Activated T-helper 17 cell treated with anti-CD3 and anti-CD28 coated beads, Interleukin-2, amount 50 U/mL, for 72 hours (primary cell): ENCODE measurements around the gene TECTA. TPM values are rescaled to one million over a fixed set of nuclear protein-coding genes. Genes with fewer than 3 reads are reported as not detected.

Source experiments
- ATAC-seq: fragments of 150-1000 bp; cut with Tn5 transposase; replicated peaks from 2 replicates; pipeline ENCODE4 v1.10.0; 2021; ENCODE audit warnings: mild to moderate bottlenecking, moderate library complexity
- H3K27ac Mint-ChIP-seq: one replicate; pipeline ENCODE4 v1.8.0; 2022; ENCODE audit warnings: mixed read lengths
- H3K27me3 Mint-ChIP-seq: one replicate; pipeline ENCODE4 v1.8.0; 2022; ENCODE audit warnings: mixed read lengths
- H3K36me3 Mint-ChIP-seq: one replicate; pipeline ENCODE4 v1.8.0; 2022; ENCODE audit warnings: low read depth, mild to moderate bottlenecking, mixed read lengths
- H3K4me1 Mint-ChIP-seq: one replicate; pipeline ENCODE4 v1.8.0; 2022; ENCODE audit warnings: mixed read lengths
- H3K4me3 Mint-ChIP-seq: one replicate; pipeline ENCODE4 v1.8.0; 2022; ENCODE audit warnings: mild to moderate bottlenecking, mixed read lengths
- H3K9me3 Mint-ChIP-seq: one replicate; pipeline ENCODE4 v1.8.0; 2022; ENCODE audit warnings: mixed read lengths
- total RNA-seq, 2 donors: library from RNA; stranded (reverse); gene quantifications; one replicate each; pipeline ENCODE4 v1.2.3, GENCODE V29; 2022

TECTA gene
- total RNA-seq, 2 donors from 2014 or later = 0.24 to 0.32 TPM

- no peaks in the 10 kb centered on the region for H3K4me1 Mint-ChIP-seq
- peaks cover 2% of the 10 kb centered on the region for H3K27me3 Mint-ChIP-seq
- H3K27ac Mint-ChIP-seq = no peak overlapping the region
- no peaks in the 10 kb centered on the region for H3K9me3 Mint-ChIP-seq
- H3K36me3 Mint-ChIP-seq = no peaks in the 10 kb centered on the region
- ATAC-seq = no peak
- H3K4me3 Mint-ChIP-seq = no peak overlapping the region
Measured at GRCh38 chr11:121132211-121132976, 31.4 kb downstream of the TECTA start.

- H3K27me3 Mint-ChIP-seq = peaks cover under 1% of the 10 kb centered on the region
- H3K36me3 Mint-ChIP-seq = no peaks in the 10 kb centered on the region
- ATAC-seq = no peak
- no peaks in the 10 kb centered on the region for H3K9me3 Mint-ChIP-seq
- no peaks in the 10 kb centered on the region for H3K4me1 Mint-ChIP-seq
- H3K27ac Mint-ChIP-seq = no peak overlapping the region
- H3K4me3 Mint-ChIP-seq = no peak overlapping the region
Measured at GRCh38 chr11:121134741-121135312, 33.8 kb downstream of the TECTA start.

GRCh38 chr11:121137005-121137404, 36.0 kb downstream of the TECTA start:
- H3K27me3 Mint-ChIP-seq = peaks cover 3% of the 10 kb centered on the region
- no peak for ATAC-seq
- no peaks in the 10 kb centered on the region for H3K9me3 Mint-ChIP-seq
- no peaks in the 10 kb centered on the region for H3K4me1 Mint-ChIP-seq
- H3K4me3 Mint-ChIP-seq = no peak overlapping the region
- H3K27ac Mint-ChIP-seq = no peak overlapping the region
- no peaks in the 10 kb centered on the region for H3K36me3 Mint-ChIP-seq

GRCh38 chr11:121138259-121138658, 37.2 kb downstream of the TECTA start:
- ATAC-seq = no peak
- H3K36me3 Mint-ChIP-seq = no peaks in the 10 kb centered on the region
- H3K27me3 Mint-ChIP-seq = peaks cover 3% of the 10 kb centered on the region
- no peaks in the 10 kb centered on the region for H3K4me1 Mint-ChIP-seq
- no peak overlapping the region for H3K4me3 Mint-ChIP-seq
- no peaks in the 10 kb centered on the region for H3K9me3 Mint-ChIP-seq
- H3K27ac Mint-ChIP-seq = no peak overlapping the region

- Mint-ChIP-seq H3K27me3 (peaks cover 3% of the 10 kb centered on the region), H3K36me3 (no peaks in the 10 kb centered on the region), H3K27ac (no peak overlapping the region), H3K4me1 (no peaks in the 10 kb centered on the region), H3K4me3 (no peak overlapping the region), H3K9me3 (no peaks in the 10 kb centered on the region)
- ATAC-seq = no peak
Measured at GRCh38 chr11:121140369-121140768, 39.3 kb downstream of the TECTA start.

GRCh38 chr11:121141066-121141465, 40.0 kb downstream of the TECTA start:
- no peaks in the 10 kb centered on the region for H3K9me3 Mint-ChIP-seq
- H3K36me3 Mint-ChIP-seq = no peaks in the 10 kb centered on the region
- no peak overlapping the region for H3K27ac Mint-ChIP-seq
- ATAC-seq = no peak
- no peak overlapping the region for H3K4me3 Mint-ChIP-seq
- H3K27me3 Mint-ChIP-seq = peaks cover 3% of the 10 kb centered on the region
- no peaks in the 10 kb centered on the region for H3K4me1 Mint-ChIP-seq

- H3K4me1 Mint-ChIP-seq = no peaks in the 10 kb centered on the region
- no peaks in the 10 kb centered on the region for H3K9me3 Mint-ChIP-seq
- H3K27ac Mint-ChIP-seq = no peak overlapping the region
- H3K36me3 Mint-ChIP-seq = no peaks in the 10 kb centered on the region
- H3K4me3 Mint-ChIP-seq = no peak overlapping the region
- peaks cover 6% of the 10 kb centered on the region for H3K27me3 Mint-ChIP-seq
- no peak for ATAC-seq
Measured at GRCh38 chr11:121143921-121144320, 42.9 kb downstream of the TECTA start.

- no peaks in the 10 kb centered on the region for H3K36me3 Mint-ChIP-seq
- no peaks in the 10 kb centered on the region for H3K9me3 Mint-ChIP-seq
- H3K4me1 Mint-ChIP-seq = no peaks in the 10 kb centered on the region
- H3K27ac Mint-ChIP-seq = no peak overlapping the region
- H3K27me3 Mint-ChIP-seq = peaks cover 6% of the 10 kb centered on the region
- no peak overlapping the region for H3K4me3 Mint-ChIP-seq
- ATAC-seq = no peak
Measured at GRCh38 chr11:121144723-121145122, 43.7 kb downstream of the TECTA start.

GRCh38 chr11:121145826-121146225, 44.8 kb downstream of the TECTA start:
- Mint-ChIP-seq H3K4me3 (no peak overlapping the region), H3K27me3 (peaks cover 3% of the 10 kb centered on the region), H3K9me3 (no peaks in the 10 kb centered on the region), H3K27ac (no peak overlapping the region), H3K36me3 (no peaks in the 10 kb centered on the region), H3K4me1 (no peaks in the 10 kb centered on the region)
- ATAC-seq = no peak

GRCh38 chr11:121149116-121149515, 48.1 kb downstream of the TECTA start:
- Mint-ChIP-seq H3K4me3 (no peak overlapping the region), H3K27me3 (peaks cover 3% of the 10 kb centered on the region), H3K27ac (no peak overlapping the region), H3K4me1 (no peaks in the 10 kb centered on the region), H3K36me3 (no peaks in the 10 kb centered on the region), H3K9me3 (no peaks in the 10 kb centered on the region)
- no peak for ATAC-seq

GRCh38 chr11:121151207-121151688, 50.2 kb downstream of the TECTA start:
- no peak for ATAC-seq
- H3K27me3 Mint-ChIP-seq = peaks cover 3% of the 10 kb centered on the region
- no peaks in the 10 kb centered on the region for H3K36me3 Mint-ChIP-seq
- H3K27ac Mint-ChIP-seq = no peak overlapping the region
- H3K9me3 Mint-ChIP-seq = no peaks in the 10 kb centered on the region
- H3K4me3 Mint-ChIP-seq = no peak overlapping the region
- H3K4me1 Mint-ChIP-seq = no peaks in the 10 kb centered on the region

- ATAC-seq = no peak
- Mint-ChIP-seq H3K27me3 (peaks cover 3% of the 10 kb centered on the region), H3K4me3 (no peak overlapping the region), H3K9me3 (no peaks in the 10 kb centered on the region), H3K36me3 (no peaks in the 10 kb centered on the region), H3K27ac (no peak overlapping the region), H3K4me1 (no peaks in the 10 kb centered on the region)
Measured at GRCh38 chr11:121152764-121153163, 51.7 kb downstream of the TECTA start.

- Mint-ChIP-seq H3K27ac (no peak overlapping the region), H3K4me3 (no peak overlapping the region), H3K9me3 (no peaks in the 10 kb centered on the region), H3K36me3 (no peaks in the 10 kb centered on the region), H3K4me1 (no peaks in the 10 kb centered on the region), H3K27me3 (no peaks in the 10 kb centered on the region)
- ATAC-seq = no peak
Measured at GRCh38 chr11:121153472-121153871, 52.4 kb downstream of the TECTA start.

- no peak overlapping the region for H3K27ac Mint-ChIP-seq
- no peak for ATAC-seq
- no peaks in the 10 kb centered on the region for H3K27me3 Mint-ChIP-seq
Measured at GRCh38 chr11:121154486-121155314, 53.7 kb downstream of the TECTA start.

GRCh38 chr11:121157756-121158155, 56.7 kb downstream of the TECTA start:
- Mint-ChIP-seq H3K4me3 (no peak overlapping the region), H3K4me1 (no peaks in the 10 kb centered on the region), H3K9me3 (no peaks in the 10 kb centered on the region), H3K36me3 (no peaks in the 10 kb centered on the region), H3K27me3 (no peaks in the 10 kb centered on the region), H3K27ac (no peak overlapping the region)
- ATAC-seq = no peak

More at GRCh38 chr11:121154486-121155314, 53.7 kb downstream of the TECTA start:
- Mint-ChIP-seq H3K9me3 (no peaks in the 10 kb centered on the region), H3K4me1 (no peaks in the 10 kb centered on the region), H3K36me3 (no peaks in the 10 kb centered on the region), H3K4me3 (no peak overlapping the region)
